PFSK-1 (cell line): Measurements from ENCODE around the gene TM2D3.

Experiments used
- FOXP2 ChIP-seq: optimal IDR thresholded peaks from 2 replicates; pipeline ENCODE3; 2011; ENCODE audit warnings: borderline replicate concordance, control low read depth, inconsistent platforms; ENCODE audit not compliant: insufficient read depth; ENCODE audit errors: extremely low read length, extremely low read depth
- POLR2AphosphoS5 ChIP-seq: IDR thresholded peaks from 2 replicates; pipeline ENCODE4 v1.6.1; 2012; ENCODE audit warnings: low read depth, mild to moderate bottlenecking, control low read depth, low read length, moderate library complexity
- SIN3A ChIP-seq: IDR thresholded peaks from 2 replicates; pipeline ENCODE4 v1.6.1; 2012; ENCODE audit warnings: mild to moderate bottlenecking, low read length, moderate library complexity, borderline replicate concordance; ENCODE audit not compliant: insufficient read depth
- TAF1 ChIP-seq: IDR thresholded peaks from 2 replicates; pipeline ENCODE4 v1.6.1; 2012; ENCODE audit warnings: low read length, control low read depth, borderline replicate concordance; ENCODE audit not compliant: insufficient read depth
- TF ChIP-seq, protein P1 (sequence below), 2 experiments: IDR thresholded peaks; 2 replicates each; pipeline versions ENCODE4 v1.6.1 to v1.8.0; 2011 to 2012; ENCODE audit warnings: low read depth in 2 of 2, low read length in 2 of 2, control low read depth in 1 of 2, inconsistent platforms in 1 of 2, mild to moderate bottlenecking in 1 of 2, moderate library complexity in 1 of 2; ENCODE audit not compliant: insufficient read depth in 1 of 2

Gene TM2D3

DNA sequence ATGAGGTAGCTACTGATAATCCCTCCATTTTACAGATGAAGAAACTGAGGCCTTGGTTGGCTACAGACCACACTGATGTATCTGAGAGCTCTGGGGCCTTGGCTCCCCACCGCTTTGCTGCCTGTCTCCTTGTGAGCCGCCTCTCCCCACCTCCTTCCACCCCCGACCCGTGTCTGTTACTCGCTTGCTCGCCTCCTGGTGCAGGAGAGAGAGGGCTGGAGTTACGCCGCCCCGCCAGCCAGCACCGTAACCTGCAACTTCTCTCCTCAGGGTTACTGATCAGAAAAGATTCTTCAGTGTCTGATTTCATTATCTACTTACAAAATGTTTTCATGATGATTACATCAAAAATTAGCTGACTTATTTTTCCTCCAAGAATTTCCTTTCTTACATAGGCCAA, 34.1 kb downstream of the TM2D3 start:
- TF ChIP-seq FOXP2 (no peak), SIN3A (no peak), TAF1 (no peak), POLR2AphosphoS5 (no peak)
- TF ChIP-seq, protein P1, sequence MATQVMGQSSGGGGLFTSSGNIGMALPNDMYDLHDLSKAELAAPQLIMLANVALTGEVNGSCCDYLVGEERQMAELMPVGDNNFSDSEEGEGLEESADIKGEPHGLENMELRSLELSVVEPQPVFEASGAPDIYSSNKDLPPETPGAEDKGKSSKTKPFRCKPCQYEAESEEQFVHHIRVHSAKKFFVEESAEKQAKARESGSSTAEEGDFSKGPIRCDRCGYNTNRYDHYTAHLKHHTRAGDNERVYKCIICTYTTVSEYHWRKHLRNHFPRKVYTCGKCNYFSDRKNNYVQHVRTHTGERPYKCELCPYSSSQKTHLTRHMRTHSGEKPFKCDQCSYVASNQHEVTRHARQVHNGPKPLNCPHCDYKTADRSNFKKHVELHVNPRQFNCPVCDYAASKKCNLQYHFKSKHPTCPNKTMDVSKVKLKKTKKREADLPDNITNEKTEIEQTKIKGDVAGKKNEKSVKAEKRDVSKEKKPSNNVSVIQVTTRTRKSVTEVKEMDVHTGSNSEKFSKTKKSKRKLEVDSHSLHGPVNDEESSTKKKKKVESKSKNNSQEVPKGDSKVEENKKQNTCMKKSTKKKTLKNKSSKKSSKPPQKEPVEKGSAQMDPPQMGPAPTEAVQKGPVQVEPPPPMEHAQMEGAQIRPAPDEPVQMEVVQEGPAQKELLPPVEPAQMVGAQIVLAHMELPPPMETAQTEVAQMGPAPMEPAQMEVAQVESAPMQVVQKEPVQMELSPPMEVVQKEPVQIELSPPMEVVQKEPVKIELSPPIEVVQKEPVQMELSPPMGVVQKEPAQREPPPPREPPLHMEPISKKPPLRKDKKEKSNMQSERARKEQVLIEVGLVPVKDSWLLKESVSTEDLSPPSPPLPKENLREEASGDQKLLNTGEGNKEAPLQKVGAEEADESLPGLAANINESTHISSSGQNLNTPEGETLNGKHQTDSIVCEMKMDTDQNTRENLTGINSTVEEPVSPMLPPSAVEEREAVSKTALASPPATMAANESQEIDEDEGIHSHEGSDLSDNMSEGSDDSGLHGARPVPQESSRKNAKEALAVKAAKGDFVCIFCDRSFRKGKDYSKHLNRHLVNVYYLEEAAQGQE (IDR thresholded peaks at IDR 0.05; ENCODE audit: insufficient read depth in 1 of 2, low read depth in 2 of 2, low read length in 2 of 2), result no peak

DNA sequence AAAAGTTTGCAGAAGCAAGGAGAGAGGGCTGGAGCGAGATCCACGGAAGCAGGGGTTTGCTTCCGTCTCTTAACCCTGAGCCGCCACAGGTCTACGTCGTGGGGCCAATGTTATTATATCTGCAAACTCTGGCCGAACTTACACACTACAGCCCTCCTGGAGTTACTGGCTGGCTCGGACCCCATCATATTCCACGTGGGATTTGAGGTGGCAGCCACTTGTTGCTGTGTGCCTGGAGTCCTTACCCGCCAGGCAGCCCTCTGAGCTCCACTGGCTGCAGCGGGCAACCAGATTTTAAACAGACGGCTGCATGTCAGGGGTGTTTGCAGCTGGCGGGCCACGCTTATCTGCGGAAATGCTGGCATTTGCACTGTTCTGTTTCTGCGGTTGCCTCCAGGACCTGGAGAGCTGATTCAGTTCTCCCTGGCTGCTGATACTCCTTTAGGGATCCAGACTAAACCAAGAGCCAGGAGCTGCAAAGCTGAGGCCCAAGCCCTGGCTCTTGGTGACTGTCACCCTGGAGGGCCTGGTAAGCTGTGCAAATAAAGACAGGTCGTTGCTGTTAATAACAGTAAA, 34.7 kb downstream of the TM2D3 start:
- TF ChIP-seq, protein P1 (IDR thresholded peaks at IDR 0.05; ENCODE audit: insufficient read depth in 1 of 2, low read depth in 2 of 2, low read length in 2 of 2), result no peak
- TF ChIP-seq TAF1, result no peak
- no peak for TF ChIP-seq FOXP2
- TF ChIP-seq SIN3A, result no peak
- TF ChIP-seq POLR2AphosphoS5, result no peak

- TF ChIP-seq POLR2AphosphoS5 (0 out of 2 replicates have a peak, but pooled peaks have one; percentile 20), SIN3A (peak; percentile 59; the same call in 1 of the 2 replicates), TAF1 (0 out of 2 replicates have a peak, but pooled peaks have one; percentile 38), FOXP2 (peak; percentile 81)
- TF ChIP-seq, protein P1 (IDR thresholded peaks at IDR 0.05; ENCODE audit: insufficient read depth in 1 of 2, low read depth in 2 of 2, low read length in 2 of 2), result no peak
These were observed 36.0 kb downstream of the TM2D3 start for GRCh38 chr15:101615986-101616848.

- TF ChIP-seq FOXP2 (no peak), POLR2AphosphoS5 (no peak), SIN3A (no peak), TAF1 (no peak)
- TF ChIP-seq, protein P1 (IDR thresholded peaks at IDR 0.05; ENCODE audit: insufficient read depth in 1 of 2, low read depth in 2 of 2, low read length in 2 of 2), result no peak
These were observed 36.7 kb downstream of the TM2D3 start for GRCh38 chr15:101615414-101615985.
